HUES6 (cell line): Measurements from ENCODE around the gene ASPN.

Experiments used
- H3K27ac ChIP-seq: 2 replicates; pipeline ENCODE4 v1.7.0; 2013; ENCODE audit warnings: low read depth, mild to moderate bottlenecking, low read length, inconsistent platforms
- H3K27me3 ChIP-seq: 2 replicates; pipeline ENCODE4 v1.6.1; 2013; ENCODE audit warnings: low read length; ENCODE audit not compliant: control insufficient read depth, insufficient read depth
- H3K36me3 ChIP-seq: 2 replicates; pipeline ENCODE4 v1.6.1; 2013; ENCODE audit warnings: low read length; ENCODE audit not compliant: control insufficient read depth, insufficient read depth
- H3K4me1 ChIP-seq: 2 replicates; pipeline ENCODE4 v1.6.1; 2013; ENCODE audit warnings: low read length; ENCODE audit not compliant: control insufficient read depth, insufficient read depth
- H3K4me3 ChIP-seq: 2 replicates; pipeline ENCODE4 v1.5.1; 2013; ENCODE audit warnings: low read depth, low read length
- H3K9ac ChIP-seq: one replicate; pipeline ENCODE4 v1.6.1; 2013; ENCODE audit warnings: mild to moderate bottlenecking, low read length
- H3K9me3 ChIP-seq: 2 replicates; pipeline ENCODE4 v1.6.1; 2013; ENCODE audit warnings: low read depth, low read length; ENCODE audit not compliant: control insufficient read depth, insufficient read depth

The ASPN gene

GRCh38 chr9:92486371-92486770, 4.1 kb upstream of the ASPN start:
- Histone ChIP-seq H3K36me3 (no peaks in the 10 kb centered on the region), H3K4me1 (peaks cover 4% of the 10 kb centered on the region), H3K27me3 (no peaks in the 10 kb centered on the region), H3K4me3 (no peak overlapping the region), H3K27ac (no peak overlapping the region), H3K9ac (no peak overlapping the region), H3K9me3 (no peaks in the 10 kb centered on the region)

GRCh38 chr9:92484563-92484962, 2.3 kb upstream of the ASPN start:
- Histone ChIP-seq H3K4me1 (peaks cover 19% of the 10 kb centered on the region), H3K9me3 (no peaks in the 10 kb centered on the region), H3K4me3 (no peak overlapping the region), H3K27me3 (no peaks in the 10 kb centered on the region), H3K27ac (no peak overlapping the region), H3K36me3 (no peaks in the 10 kb centered on the region), H3K9ac (no peak overlapping the region)

GRCh38 chr9:92483627-92484545, 1.6 kb upstream of the ASPN start:
- Histone ChIP-seq H3K36me3 (no peaks in the 10 kb centered on the region), H3K4me1 (peaks cover 22% of the 10 kb centered on the region), H3K27ac (no peak overlapping the region), H3K27me3 (no peaks in the 10 kb centered on the region), H3K9ac (no peak overlapping the region), H3K9me3 (no peaks in the 10 kb centered on the region), H3K4me3 (no peak overlapping the region)

GRCh38 chr9:92482805-92483204, 499 bp upstream of the ASPN start:
- H3K4me1 ChIP-seq: peaks cover 22% of the 10 kb centered on the region
- H3K4me3 ChIP-seq: no peak overlapping the region
- no peaks in the 10 kb centered on the region for H3K36me3 ChIP-seq
- H3K9me3 ChIP-seq: no peaks in the 10 kb centered on the region
- no peak overlapping the region for H3K9ac ChIP-seq
- H3K27me3 ChIP-seq: no peaks in the 10 kb centered on the region
- H3K27ac ChIP-seq: no peak overlapping the region

GRCh38 chr9:92480986-92481633, 1.2 kb downstream of the ASPN start:
- Histone ChIP-seq H3K4me3 (0 out of 2 replicates have a peak overlapping the region, but pooled peaks have one; percentile 9), H3K27ac (peak overlapping the region; percentile 74; the same call in 1 of the 2 replicates), H3K9me3 (no peaks in the 10 kb centered on the region), H3K9ac (peak overlapping the region; percentile 25), H3K4me1 (peaks cover 22% of the 10 kb centered on the region), H3K36me3 (no peaks in the 10 kb centered on the region), H3K27me3 (no peaks in the 10 kb centered on the region)

- Histone ChIP-seq H3K27ac (peak overlapping the region; percentile 74), H3K36me3 (no peaks in the 10 kb centered on the region), H3K27me3 (no peaks in the 10 kb centered on the region), H3K4me3 (no peak overlapping the region), H3K9ac (no peak overlapping the region), H3K4me1 (peaks cover 22% of the 10 kb centered on the region), H3K9me3 (no peaks in the 10 kb centered on the region)
These were observed 2.0 kb downstream of the ASPN start for GRCh38 chr9:92480291-92480771.

- Histone ChIP-seq H3K4me1 (peaks cover 22% of the 10 kb centered on the region), H3K27me3 (no peaks in the 10 kb centered on the region), H3K9me3 (no peaks in the 10 kb centered on the region), H3K36me3 (no peaks in the 10 kb centered on the region), H3K27ac (no peak overlapping the region), H3K4me3 (no peak overlapping the region), H3K9ac (no peak overlapping the region)
These were observed 3.0 kb downstream of the ASPN start for GRCh38 chr9:92479346-92479745.

- Histone ChIP-seq H3K9me3 (no peaks in the 10 kb centered on the region), H3K9ac (no peak overlapping the region), H3K27me3 (no peaks in the 10 kb centered on the region), H3K4me1 (peaks cover 22% of the 10 kb centered on the region), H3K4me3 (no peak overlapping the region), H3K27ac (no peak overlapping the region), H3K36me3 (no peaks in the 10 kb centered on the region)
These were observed 3.5 kb downstream of the ASPN start for GRCh38 chr9:92478783-92479182.

GRCh38 chr9:92476962-92477361, 5.3 kb downstream of the ASPN start:
- H3K4me1 ChIP-seq: peaks cover 22% of the 10 kb centered on the region
- H3K27me3 ChIP-seq: no peaks in the 10 kb centered on the region
- H3K4me3 ChIP-seq: no peak overlapping the region
- H3K36me3 ChIP-seq: no peaks in the 10 kb centered on the region
- no peaks in the 10 kb centered on the region for H3K9me3 ChIP-seq
- H3K27ac ChIP-seq: no peak overlapping the region
- no peak overlapping the region for H3K9ac ChIP-seq

- H3K9ac ChIP-seq: no peak overlapping the region
- no peak overlapping the region for H3K4me3 ChIP-seq
- H3K27me3 ChIP-seq: no peaks in the 10 kb centered on the region
- H3K4me1 ChIP-seq: peaks cover 3% of the 10 kb centered on the region
- H3K27ac ChIP-seq: no peak overlapping the region
- H3K36me3 ChIP-seq: no peaks in the 10 kb centered on the region
- no peaks in the 10 kb centered on the region for H3K9me3 ChIP-seq
These were observed 7.7 kb downstream of the ASPN start for GRCh38 chr9:92474587-92474986.

- H3K27ac ChIP-seq: no peak overlapping the region
- H3K4me1 ChIP-seq: peaks cover 3% of the 10 kb centered on the region; the same call in 1 of the 2 replicates
- H3K36me3 ChIP-seq: no peaks in the 10 kb centered on the region
- H3K27me3 ChIP-seq: no peaks in the 10 kb centered on the region
- no peaks in the 10 kb centered on the region for H3K9me3 ChIP-seq
- H3K4me3 ChIP-seq: no peak overlapping the region
- no peak overlapping the region for H3K9ac ChIP-seq
These were observed 14.1 kb downstream of the ASPN start for GRCh38 chr9:92468206-92468605.
